Endodermal cell (in vitro differentiated cells): Measurements from ENCODE around the gene ZNF516. TPM values are rescaled to one million over a fixed set of nuclear protein-coding genes. Genes with fewer than 3 reads are reported as not detected.
A peak's percentile ranks its signal among the peaks of the same experiment; 100 is the strongest.

Experiments
- DNase-seq: peaks from one replicate; pipeline ENCODE4 v3.0.0-alpha.2; 2017
- H3K27ac ChIP-seq: 2 replicates; pipeline ENCODE4 v1.5.1; 2013; ENCODE audit warnings: mild to moderate bottlenecking, low read depth, low read length, moderate library complexity
- H3K27me3 ChIP-seq: 2 replicates; pipeline ENCODE4 v1.6.1; 2013; ENCODE audit warnings: mild to moderate bottlenecking, low read length, moderate library complexity; ENCODE audit not compliant: insufficient read depth, control insufficient read depth, poor library complexity, severe bottlenecking
- H3K36me3 ChIP-seq: 2 replicates; pipeline ENCODE4 v1.7.0; 2013; ENCODE audit warnings: mild to moderate bottlenecking, low read length, moderate library complexity; ENCODE audit not compliant: control insufficient read depth, insufficient read depth
- H3K4me1 ChIP-seq: one replicate; pipeline ENCODE4 v1.7.0; 2013; ENCODE audit warnings: low read length; ENCODE audit not compliant: control insufficient read depth, insufficient read depth
- H3K4me3 ChIP-seq: 2 replicates; pipeline ENCODE4 v1.5.1; 2013; ENCODE audit warnings: mild to moderate bottlenecking, low read length, moderate library complexity
- H3K9ac ChIP-seq: 2 replicates; pipeline ENCODE4 v1.6.1; 2013; ENCODE audit warnings: mild to moderate bottlenecking, low read length, moderate library complexity; ENCODE audit not compliant: poor library complexity, severe bottlenecking; ENCODE audit errors: extremely low read depth
- H3K9me3 ChIP-seq: 2 replicates; pipeline ENCODE4 v1.6.1; 2013; ENCODE audit warnings: mild to moderate bottlenecking, low read length, moderate library complexity; ENCODE audit not compliant: control insufficient read depth
- H3K27ac Mint-ChIP-seq: 2 replicates; pipeline ENCODE4 v1.8.0; 2020; ENCODE audit warnings: mixed read lengths
- H3K27me3 Mint-ChIP-seq: 2 replicates; pipeline ENCODE4 v1.8.0; 2021; ENCODE audit warnings: mild to moderate bottlenecking, mixed read lengths; ENCODE audit not compliant: insufficient read depth
- H3K36me3 Mint-ChIP-seq: 2 replicates; pipeline ENCODE4 v1.8.0; 2020; ENCODE audit warnings: low read depth, mixed read lengths
- H3K4me1 Mint-ChIP-seq: 2 replicates; pipeline ENCODE4 v1.8.0; 2020; ENCODE audit warnings: mixed read lengths
- H3K4me3 Mint-ChIP-seq: 2 replicates; pipeline ENCODE4 v1.8.0; 2020; ENCODE audit warnings: mild to moderate bottlenecking, moderate library complexity, mixed read lengths
- H3K9me3 Mint-ChIP-seq: 2 replicates; pipeline ENCODE4 v1.8.0; 2020; ENCODE audit warnings: mild to moderate bottlenecking, mixed read lengths
- CTCF ChIP-seq: fragments of 200-600 bp; sonication (generic); conservative IDR thresholded peaks from 2 replicates; pipeline ENCODE4 v1.5.0; 2021; ENCODE audit warnings: antibody characterized with exemption, mild to moderate bottlenecking
- WGBS, 2 experiments: methylation state at CpG; one replicate each; pipeline versions ENCODE4 v1.1.5 to v1.1.7; 2013; ENCODE audit warnings: missing lambda C conversion rate in 2 of 2, mixed read lengths in 1 of 2; ENCODE audit not compliant: insufficient coverage in 1 of 2, insufficient read length in 1 of 2; 5-methylcytosine and 5-hydroxymethylcytosine counted together
- total RNA-seq, 2 donors: library from RNA; stranded (reverse); fragmentation: NEBNext Ultra II Directional in 1 of 2; extraction: Animal tissue kit (Norgen Biotek cat#: 25700) in 1 of 2; gene quantifications; 2 replicates in 1 of 2; 3 replicates in 1 of 2; pipeline ENCODE4 v1.2.1, GENCODE V29; 2021

The ZNF516 gene
- total RNA-seq, 2 donors from 2014 or later: 60.2 to 77.9 TPM

DNA sequence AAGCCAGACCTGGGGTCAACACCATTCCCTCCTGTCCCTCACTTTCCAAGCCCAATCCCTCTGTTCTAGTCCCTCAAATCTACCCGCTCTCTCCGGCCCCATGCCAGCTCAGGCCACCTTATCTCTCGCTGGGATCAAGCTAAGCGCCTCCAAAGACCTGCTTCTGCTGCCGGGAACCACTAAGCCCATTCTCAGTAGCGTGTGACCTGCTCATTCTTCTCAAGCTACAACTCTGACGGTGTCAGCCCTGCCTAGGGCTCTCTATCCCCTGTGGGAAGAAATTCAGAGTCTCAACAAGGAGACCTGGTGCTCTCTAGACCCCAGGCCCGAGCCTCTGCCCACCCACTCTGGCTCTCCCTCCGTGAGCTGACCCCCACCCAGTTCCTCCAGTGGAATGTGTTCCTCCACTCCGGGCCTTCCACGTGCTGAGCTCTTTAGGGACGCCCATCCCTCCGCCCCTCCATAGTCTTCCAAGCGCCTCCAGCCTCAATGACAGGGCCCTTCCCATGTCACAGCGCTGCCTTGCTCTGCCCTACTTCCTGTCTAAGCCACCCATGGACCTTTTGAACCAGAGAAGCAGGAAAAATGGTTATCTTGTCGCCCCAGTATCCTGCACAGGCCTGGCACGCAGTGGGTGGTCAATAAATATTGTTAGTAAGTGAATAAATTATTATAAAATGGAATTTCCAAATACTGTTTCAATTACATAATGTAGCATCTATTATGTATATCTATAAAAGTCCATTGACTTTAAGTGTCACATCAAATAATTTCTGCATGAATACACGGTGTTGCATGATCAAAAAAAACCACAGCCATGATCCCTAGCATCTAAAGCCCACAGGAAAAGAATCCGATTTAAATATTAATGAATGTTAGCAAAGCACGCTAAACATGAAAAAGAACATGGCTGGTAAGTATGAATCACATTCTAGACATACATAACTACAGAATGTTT lies 127.6 kb downstream of the ZNF516 start:
- 92% methylated on average over 12 to 18 of the region's 20 CpGs for WGBS, 2 experiments
- H3K4me1 ChIP-seq: peaks cover 2% of the 10 kb centered on the region
- peaks cover 10% of the 10 kb centered on the region for H3K4me1 Mint-ChIP-seq
- H3K4me3 ChIP-seq: no peak overlapping the region
- H3K27ac Mint-ChIP-seq: no peak overlapping the region
- no peak for TF ChIP-seq CTCF
- H3K27ac ChIP-seq: peak overlapping the region; percentile 33
- H3K27me3 ChIP-seq: no peaks in the 10 kb centered on the region
- H3K36me3 Mint-ChIP-seq: peaks cover 38% of the 10 kb centered on the region
- H3K36me3 ChIP-seq: peaks cover 3% of the 10 kb centered on the region
- no peak overlapping the region for H3K9ac ChIP-seq
- no peak overlapping the region for H3K4me3 Mint-ChIP-seq
- H3K9me3 ChIP-seq: no peaks in the 10 kb centered on the region
- H3K9me3 Mint-ChIP-seq: no peaks in the 10 kb centered on the region
- no peaks in the 10 kb centered on the region for H3K27me3 Mint-ChIP-seq
- no peak for DNase-seq

DNA sequence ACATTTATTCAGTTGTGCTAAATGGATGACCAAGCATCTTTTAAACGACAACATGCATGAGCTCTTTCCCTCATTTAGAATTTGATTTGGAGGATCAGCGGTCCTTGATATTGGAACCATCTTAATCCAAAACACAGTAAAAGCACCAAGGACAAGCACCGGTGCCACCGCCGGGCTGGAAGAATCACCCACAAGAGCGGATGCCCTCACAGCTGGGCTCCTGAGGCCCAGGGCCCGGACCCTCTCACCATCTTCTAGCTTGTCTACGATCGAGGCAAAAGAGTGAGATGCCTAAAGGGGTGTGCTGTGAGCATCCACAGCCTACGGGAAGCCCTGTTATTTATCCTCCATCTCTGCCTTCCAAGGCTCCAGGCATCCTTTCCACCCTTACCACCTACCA lies 129.5 kb downstream of the ZNF516 start:
- no peak for TF ChIP-seq CTCF
- DNase-seq: no peak
- H3K4me3 Mint-ChIP-seq: no peak overlapping the region
- no peak overlapping the region for H3K9ac ChIP-seq
- no peaks in the 10 kb centered on the region for H3K27me3 Mint-ChIP-seq
- H3K4me1 Mint-ChIP-seq: peaks cover 10% of the 10 kb centered on the region
- peaks cover 2% of the 10 kb centered on the region for H3K4me1 ChIP-seq
- H3K36me3 Mint-ChIP-seq: peaks cover 38% of the 10 kb centered on the region
- no peak overlapping the region for H3K27ac Mint-ChIP-seq
- H3K27me3 ChIP-seq: no peaks in the 10 kb centered on the region
- H3K9me3 Mint-ChIP-seq: no peaks in the 10 kb centered on the region
- H3K4me3 ChIP-seq: no peak overlapping the region
- H3K9me3 ChIP-seq: no peaks in the 10 kb centered on the region
- H3K27ac ChIP-seq: no peak overlapping the region
- peaks cover 15% of the 10 kb centered on the region for H3K36me3 ChIP-seq
- WGBS, 2 experiments: 95 to 98% methylated on average over 5 to 10 of the region's 10 CpGs

DNA sequence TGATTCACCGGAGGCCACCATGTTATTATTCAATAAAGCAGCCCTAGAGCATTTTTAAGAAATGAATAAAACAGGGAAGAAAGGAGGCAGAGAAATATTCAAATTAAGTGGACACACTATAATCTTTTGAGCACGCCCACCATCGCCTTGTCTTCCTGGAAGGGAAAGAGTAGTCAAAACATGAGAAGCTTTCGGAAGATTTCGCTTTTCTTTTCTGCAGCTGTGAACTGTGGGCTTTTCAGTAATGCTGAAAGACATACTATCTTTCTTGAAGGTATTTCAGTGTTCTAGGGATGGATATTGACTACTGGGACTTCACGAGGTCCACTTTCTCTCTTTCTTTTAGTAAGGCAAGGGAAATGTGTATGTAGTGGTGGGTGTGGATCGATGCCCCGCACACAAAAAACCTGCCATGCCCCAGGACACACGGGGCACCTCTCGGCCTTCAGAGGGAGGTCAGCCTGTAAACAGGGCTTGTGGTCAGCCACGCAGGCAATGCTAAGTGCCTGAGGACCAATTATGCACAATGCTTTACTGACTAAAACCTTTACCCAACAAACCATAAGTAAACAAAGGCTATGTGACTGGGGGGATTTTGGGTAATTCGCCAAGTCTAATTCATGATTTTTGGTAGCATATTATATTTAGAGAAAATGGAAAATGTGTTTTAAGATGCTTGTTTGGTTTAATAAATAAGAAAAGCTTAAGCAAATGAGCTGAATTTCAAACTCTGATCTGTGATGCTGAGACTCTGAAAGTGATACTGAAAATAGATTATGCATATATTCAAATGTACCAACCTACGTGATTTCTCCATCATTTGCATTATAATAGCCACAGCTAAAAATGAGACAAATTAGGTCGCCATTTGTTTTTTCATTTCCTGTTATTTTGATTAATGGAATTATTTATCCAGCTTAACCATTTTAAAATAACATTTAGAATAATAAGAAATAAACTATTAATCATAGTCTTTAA lies 130.5 kb downstream of the ZNF516 start:
- peaks cover 33% of the 10 kb centered on the region for H3K36me3 Mint-ChIP-seq
- Histone ChIP-seq H3K9me3 (no peaks in the 10 kb centered on the region), H3K4me1 (peaks cover 2% of the 10 kb centered on the region), H3K27me3 (no peaks in the 10 kb centered on the region), H3K9ac (no peak overlapping the region), H3K36me3 (peaks cover 15% of the 10 kb centered on the region), H3K4me3 (no peak overlapping the region), H3K27ac (no peak overlapping the region)
- H3K27ac Mint-ChIP-seq: no peak overlapping the region
- H3K9me3 Mint-ChIP-seq: no peaks in the 10 kb centered on the region
- DNase-seq: no peak
- no peak for TF ChIP-seq CTCF
- no peak overlapping the region for H3K4me3 Mint-ChIP-seq
- H3K4me1 Mint-ChIP-seq: peaks cover 14% of the 10 kb centered on the region
- H3K27me3 Mint-ChIP-seq: no peaks in the 10 kb centered on the region
- WGBS, 2 experiments: 96 to 100% methylated on average over 5 to 12 of the region's 14 CpGs
